Vagina (tissue), 2 donors: ENCODE measurements around the gene PRCP.

Source experiments
- CTCF ChIP-seq, 3 experiments: fragments of 450-650 bp in 2 of 3; fragments of 200-600 bp in 1 of 3; sonication (generic) in 1 of 3; IDR thresholded peaks; one replicate each; pipeline ENCODE4 v1.5.1; 2017 to 2019; ENCODE audit warnings: antibody characterized with exemption in 3 of 3, mild to moderate bottlenecking in 2 of 3, moderate library complexity in 2 of 3
- POLR2A ChIP-seq, 2 donors: fragments of 450-650 bp; IDR thresholded peaks; one replicate each; pipeline ENCODE4 v1.6.1; 2017; ENCODE audit warnings: antibody characterized with exemption in 2 of 2, mild to moderate bottlenecking in 2 of 2, moderate library complexity in 2 of 2
- POLR2AphosphoS5 ChIP-seq, 2 donors: sonication (generic); formaldehyde crosslinking; IDR thresholded peaks; one replicate each; pipeline ENCODE4 v1.9.0; 2017; ENCODE audit warnings: antibody characterized with exemption in 2 of 2, mild to moderate bottlenecking in 2 of 2, low read depth in 1 of 2; ENCODE audit not compliant: insufficient read depth in 1 of 2

- no peak for TF ChIP-seq POLR2A (IDR thresholded peaks at IDR 0.05)
- TF ChIP-seq CTCF (IDR thresholded peaks at IDR 0.05): no peak
- no peak for TF ChIP-seq POLR2AphosphoS5 (IDR thresholded peaks at IDR 0.05; ENCODE audit: insufficient read depth in 1 of 2, low read depth in 1 of 2)
These were observed 84.8 kb downstream of the PRCP start for GRCh38 chr11:82815406-82815805.
